ENCODE results near the gene ARRB1.

DNA sequence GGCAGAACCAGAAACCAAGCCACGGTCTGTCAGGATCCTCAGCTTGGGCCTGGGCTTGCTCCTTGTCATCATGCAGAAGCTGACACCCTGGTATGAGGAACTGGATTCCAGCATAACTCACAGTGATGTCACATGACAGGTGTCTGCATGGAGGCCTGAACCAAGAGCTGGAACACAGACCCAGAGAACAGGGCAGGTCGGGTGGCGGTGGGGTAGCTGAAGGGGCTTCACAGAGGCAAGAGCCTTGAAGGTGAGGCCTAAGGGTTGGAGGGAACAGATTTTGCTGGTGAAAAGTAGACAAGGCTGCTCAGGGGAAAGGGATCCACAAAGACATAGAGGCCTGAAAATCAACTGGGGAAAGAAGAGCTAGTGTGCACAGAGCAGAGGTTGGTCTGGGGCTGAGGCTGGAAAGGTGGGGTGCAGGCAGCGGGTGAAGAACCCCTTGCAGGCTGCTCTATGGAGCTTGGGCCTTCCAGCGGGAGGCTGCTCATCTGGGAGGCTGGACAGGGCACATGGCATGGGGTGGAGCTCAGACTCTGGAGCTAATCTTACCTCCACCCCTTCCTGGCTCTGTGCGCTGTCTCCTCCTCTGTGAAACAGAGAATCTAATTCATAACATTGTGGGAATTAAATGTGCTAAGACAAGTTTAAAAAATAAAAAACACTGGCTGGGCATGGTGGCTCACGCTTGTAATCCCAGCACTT is 29.4 kb upstream of the ARRB1 start:
- no peak for TF ChIP-seq POLR2A (IDR thresholded peaks at IDR 0.05)
- TF ChIP-seq, protein P1, sequence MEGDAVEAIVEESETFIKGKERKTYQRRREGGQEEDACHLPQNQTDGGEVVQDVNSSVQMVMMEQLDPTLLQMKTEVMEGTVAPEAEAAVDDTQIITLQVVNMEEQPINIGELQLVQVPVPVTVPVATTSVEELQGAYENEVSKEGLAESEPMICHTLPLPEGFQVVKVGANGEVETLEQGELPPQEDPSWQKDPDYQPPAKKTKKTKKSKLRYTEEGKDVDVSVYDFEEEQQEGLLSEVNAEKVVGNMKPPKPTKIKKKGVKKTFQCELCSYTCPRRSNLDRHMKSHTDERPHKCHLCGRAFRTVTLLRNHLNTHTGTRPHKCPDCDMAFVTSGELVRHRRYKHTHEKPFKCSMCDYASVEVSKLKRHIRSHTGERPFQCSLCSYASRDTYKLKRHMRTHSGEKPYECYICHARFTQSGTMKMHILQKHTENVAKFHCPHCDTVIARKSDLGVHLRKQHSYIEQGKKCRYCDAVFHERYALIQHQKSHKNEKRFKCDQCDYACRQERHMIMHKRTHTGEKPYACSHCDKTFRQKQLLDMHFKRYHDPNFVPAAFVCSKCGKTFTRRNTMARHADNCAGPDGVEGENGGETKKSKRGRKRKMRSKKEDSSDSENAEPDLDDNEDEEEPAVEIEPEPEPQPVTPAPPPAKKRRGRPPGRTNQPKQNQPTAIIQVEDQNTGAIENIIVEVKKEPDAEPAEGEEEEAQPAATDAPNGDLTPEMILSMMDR (IDR thresholded peaks at IDR 0.05) = no peak
